DMS 273 (cell line): ENCODE measurements around the gene MYO1F.

Experiments used
- DNase-seq: peaks from one replicate; lab custom pipeline; 2025; ENCODE audit not compliant: unreplicated experiment; lab: John Stamatoyannopoulos, UW

Gene MYO1F

DNA sequence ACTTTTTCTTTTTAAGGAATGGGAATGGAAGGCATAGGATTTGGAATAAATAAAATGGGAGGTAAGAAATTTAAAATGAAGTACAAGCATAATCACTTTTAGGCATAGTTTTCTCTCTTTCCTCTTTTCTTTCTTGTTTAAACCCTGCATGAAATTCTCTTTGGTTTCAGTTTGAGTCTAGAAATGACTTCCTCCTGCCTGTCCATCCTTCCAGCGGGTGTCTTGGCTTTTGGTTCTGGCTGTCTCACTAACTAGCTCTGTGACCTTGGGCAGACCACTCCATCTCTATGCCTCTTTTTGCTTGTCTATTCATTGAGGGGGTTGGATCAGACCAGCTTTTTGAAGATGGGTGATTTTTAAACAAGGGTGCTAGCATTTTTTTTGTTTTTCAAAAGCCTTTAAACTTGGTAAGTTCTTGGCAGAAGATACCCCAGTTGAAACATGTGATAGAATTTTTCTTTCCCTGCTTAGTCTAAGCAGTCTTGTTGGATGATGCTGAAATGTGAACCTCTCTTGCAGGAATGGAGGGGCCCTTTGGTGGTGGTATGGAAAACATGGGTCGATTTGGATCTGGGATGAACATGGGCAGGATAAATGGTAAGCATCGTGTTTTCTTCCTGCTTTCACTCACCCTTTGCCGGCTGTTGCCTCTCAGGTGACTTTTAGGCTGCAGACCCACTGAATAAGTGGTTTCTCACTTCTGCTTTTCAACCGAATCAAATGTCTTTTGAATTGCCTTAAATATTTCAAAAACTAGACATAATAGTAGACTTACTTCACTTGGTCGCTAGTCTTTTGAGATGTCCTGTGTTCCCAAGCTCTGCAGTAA, 103.4 kb downstream of the MYO1F start:
- DNase-seq = no peak
